SU-DHL-6 (cell line): Measurements from ENCODE around the gene OR6B1.

Source experiments
- EZH2phosphoT487 ChIP-seq: fragments of 200-600 bp; sonication (generic), shearing (Covaris generic); conservative IDR thresholded peaks from 2 replicates; pipeline ENCODE4 v1.6.1; 2018; ENCODE audit warnings: mild to moderate bottlenecking, antibody characterized with exemption, low read length, moderate library complexity, mixed read lengths
- TF ChIP-seq, protein P1 (sequence below): fragments of 200-600 bp; sonication (generic); IDR thresholded peaks from one replicate; pipeline ENCODE4 v1.5.1; 2017; ENCODE audit warnings: antibody characterized with exemption, mild to moderate bottlenecking, low read length, moderate library complexity; ENCODE audit not compliant: insufficient read depth, poor library complexity, severe bottlenecking

DNA sequence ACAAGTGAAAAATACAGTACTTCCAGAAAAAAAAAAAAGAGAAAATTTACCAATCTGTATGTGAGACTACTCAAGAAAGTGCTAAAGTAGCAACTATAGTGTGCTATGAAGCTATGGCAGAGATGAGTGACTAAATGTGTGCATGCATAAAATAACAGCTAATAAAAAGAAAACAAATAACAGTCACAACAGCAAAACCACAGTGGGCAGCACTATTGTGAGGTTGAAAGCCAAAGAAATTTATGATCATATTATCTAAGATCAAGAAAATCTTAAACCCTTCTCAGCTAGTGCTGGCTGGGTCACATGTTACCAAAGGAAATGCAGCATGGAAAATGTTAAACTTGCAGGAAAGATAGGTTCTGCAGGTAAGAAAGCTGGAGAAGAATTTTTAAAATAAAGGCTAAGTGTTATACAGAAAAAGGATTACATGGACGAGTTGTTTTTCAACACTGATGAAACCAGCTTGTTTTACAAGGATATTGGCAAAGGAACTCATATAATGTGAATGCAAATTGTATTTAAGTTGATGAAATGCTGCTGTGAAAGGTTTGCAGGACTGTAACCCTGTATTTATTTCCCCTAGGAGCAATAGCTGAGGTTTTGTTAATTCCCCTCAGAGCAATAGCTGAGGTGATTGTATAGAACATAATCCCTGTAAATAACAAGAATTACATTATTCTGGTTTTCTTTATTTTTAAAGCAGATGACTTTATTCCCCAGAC, 33.0 kb downstream of the OR6B1 start:
- TF ChIP-seq, protein P1, sequence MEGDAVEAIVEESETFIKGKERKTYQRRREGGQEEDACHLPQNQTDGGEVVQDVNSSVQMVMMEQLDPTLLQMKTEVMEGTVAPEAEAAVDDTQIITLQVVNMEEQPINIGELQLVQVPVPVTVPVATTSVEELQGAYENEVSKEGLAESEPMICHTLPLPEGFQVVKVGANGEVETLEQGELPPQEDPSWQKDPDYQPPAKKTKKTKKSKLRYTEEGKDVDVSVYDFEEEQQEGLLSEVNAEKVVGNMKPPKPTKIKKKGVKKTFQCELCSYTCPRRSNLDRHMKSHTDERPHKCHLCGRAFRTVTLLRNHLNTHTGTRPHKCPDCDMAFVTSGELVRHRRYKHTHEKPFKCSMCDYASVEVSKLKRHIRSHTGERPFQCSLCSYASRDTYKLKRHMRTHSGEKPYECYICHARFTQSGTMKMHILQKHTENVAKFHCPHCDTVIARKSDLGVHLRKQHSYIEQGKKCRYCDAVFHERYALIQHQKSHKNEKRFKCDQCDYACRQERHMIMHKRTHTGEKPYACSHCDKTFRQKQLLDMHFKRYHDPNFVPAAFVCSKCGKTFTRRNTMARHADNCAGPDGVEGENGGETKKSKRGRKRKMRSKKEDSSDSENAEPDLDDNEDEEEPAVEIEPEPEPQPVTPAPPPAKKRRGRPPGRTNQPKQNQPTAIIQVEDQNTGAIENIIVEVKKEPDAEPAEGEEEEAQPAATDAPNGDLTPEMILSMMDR: no peak
- TF ChIP-seq EZH2phosphoT487: no peak
